Measurements from ENCODE around the gene LEO1.

Gene LEO1

GRCh38 chr15:52002351-52002750 is 30.8 kb upstream of the LEO1 start:
- no peak overlapping the region for H3K4me3 ChIP-seq (ENCODE audit: low read length)
- no peak overlapping the region for H3K9ac ChIP-seq (ENCODE audit: low read depth, low read length)
- H3K27ac ChIP-seq (ENCODE audit: low read depth, low read length) = no peak overlapping the region
- H3K36me3 ChIP-seq (ENCODE audit: insufficient read depth, low read length) = no peaks in the 10 kb centered on the region
- H3K4me1 ChIP-seq (ENCODE audit: insufficient read depth, low read length) = no peaks in the 10 kb centered on the region
- H3K27me3 ChIP-seq (ENCODE audit: insufficient read depth, low read length) = no peaks in the 10 kb centered on the region; the same call in 1 of the 2 replicates
- WGBS = 95% methylated on average over 2 of the region's 2 CpGs
- H3K9me3 ChIP-seq (ENCODE audit: insufficient read depth, low read depth, low read length) = no peaks in the 10 kb centered on the region

DNA sequence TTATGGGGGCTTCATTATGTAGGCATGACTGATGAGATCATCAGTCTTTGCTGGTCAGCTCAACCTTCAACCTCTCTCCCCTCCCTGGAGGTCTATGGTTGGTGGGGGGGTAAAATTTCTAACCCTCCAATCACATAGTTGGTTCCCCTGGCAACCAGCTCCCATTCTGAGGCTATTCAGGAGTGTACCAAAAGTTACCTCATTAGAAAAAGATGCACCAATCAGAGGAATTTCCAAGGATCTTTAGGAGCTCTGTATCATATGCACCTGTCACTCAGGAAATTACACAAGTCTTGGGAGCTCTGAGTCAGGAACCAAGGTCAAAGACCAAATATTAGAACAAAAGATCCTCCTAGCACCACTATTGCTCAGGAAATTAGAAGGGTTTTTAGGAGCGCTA is 21.4 kb upstream of the LEO1 start:
- 100% methylated on average over 1 of the region's 1 CpG for WGBS
- Histone ChIP-seq H3K27me3 (ENCODE audit: insufficient read depth, low read length) (no peaks in the 10 kb centered on the region), H3K9me3 (ENCODE audit: insufficient read depth, low read depth, low read length) (no peaks in the 10 kb centered on the region), H3K4me3 (ENCODE audit: low read length) (no peak overlapping the region), H3K4me1 (ENCODE audit: insufficient read depth, low read length) (no peaks in the 10 kb centered on the region), H3K9ac (ENCODE audit: low read depth, low read length) (no peak overlapping the region), H3K27ac (ENCODE audit: low read depth, low read length) (no peak overlapping the region), H3K36me3 (ENCODE audit: insufficient read depth, low read length) (no peaks in the 10 kb centered on the region)

GRCh38 chr15:51991141-51991540 is 19.6 kb upstream of the LEO1 start:
- WGBS = 94% methylated on average over 2 of the region's 4 CpGs
- H3K27me3 ChIP-seq (ENCODE audit: insufficient read depth, low read length) = no peaks in the 10 kb centered on the region
- H3K27ac ChIP-seq (ENCODE audit: low read depth, low read length) = no peak overlapping the region
- no peaks in the 10 kb centered on the region for H3K36me3 ChIP-seq (ENCODE audit: insufficient read depth, low read length)
- H3K4me3 ChIP-seq (ENCODE audit: low read length) = no peak overlapping the region
- H3K4me1 ChIP-seq (ENCODE audit: insufficient read depth, low read length) = no peaks in the 10 kb centered on the region
- H3K9me3 ChIP-seq (ENCODE audit: insufficient read depth, low read depth, low read length) = no peaks in the 10 kb centered on the region
- H3K9ac ChIP-seq (ENCODE audit: low read depth, low read length) = no peak overlapping the region

- Histone ChIP-seq H3K9ac (ENCODE audit: low read depth, low read length) (no peak overlapping the region), H3K9me3 (ENCODE audit: insufficient read depth, low read depth, low read length) (no peaks in the 10 kb centered on the region), H3K27me3 (ENCODE audit: insufficient read depth, low read length) (no peaks in the 10 kb centered on the region), H3K27ac (ENCODE audit: low read depth, low read length) (no peak overlapping the region), H3K4me3 (ENCODE audit: low read length) (no peak overlapping the region), H3K36me3 (ENCODE audit: insufficient read depth, low read length) (no peaks in the 10 kb centered on the region), H3K4me1 (ENCODE audit: insufficient read depth, low read length) (peaks cover 2% of the 10 kb centered on the region; the same call in 1 of the 2 replicates)
These were observed 11.2 kb upstream of the LEO1 start for GRCh38 chr15:51982770-51983103.

DNA sequence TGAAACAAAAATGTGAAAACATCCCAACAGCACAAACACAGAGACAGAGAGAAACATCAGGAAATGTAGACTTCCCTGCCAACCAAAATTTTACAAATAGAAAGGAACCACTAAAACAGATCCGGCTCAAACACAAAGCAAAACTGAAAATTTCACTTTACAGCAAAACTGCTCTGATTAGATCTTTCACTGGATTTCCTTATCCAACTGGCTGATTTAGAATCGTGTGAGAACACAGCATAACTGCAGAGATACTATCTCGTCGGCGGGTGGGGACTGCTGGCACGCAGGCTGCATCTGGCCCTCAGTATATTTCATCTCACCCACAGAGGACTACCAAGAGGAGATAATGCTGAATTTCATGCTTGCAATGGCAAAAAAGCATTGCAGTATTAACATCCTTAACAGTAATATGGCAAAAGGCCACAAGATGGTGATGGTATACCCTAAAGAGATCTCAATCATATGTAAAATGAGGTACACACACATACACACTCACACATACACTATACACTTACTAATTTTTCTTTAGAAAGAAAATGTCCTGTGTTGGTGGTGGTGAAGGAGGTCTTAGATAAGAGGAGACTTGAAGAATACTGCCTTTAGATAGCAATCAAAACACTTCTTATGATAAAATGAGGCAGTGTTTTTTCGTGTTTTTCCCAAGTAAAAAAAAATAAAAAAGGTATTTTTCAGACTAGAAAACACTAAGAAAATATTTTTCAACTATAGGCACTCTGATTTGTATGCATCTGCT is 10.6 kb upstream of the LEO1 start:
- Histone ChIP-seq H3K4me3 (ENCODE audit: low read length) (no peak overlapping the region), H3K4me1 (ENCODE audit: insufficient read depth, low read length) (peaks cover 2% of the 10 kb centered on the region; the same call in 1 of the 2 replicates), H3K9ac (ENCODE audit: low read depth, low read length) (no peak overlapping the region), H3K27ac (ENCODE audit: low read depth, low read length) (no peak overlapping the region), H3K9me3 (ENCODE audit: insufficient read depth, low read depth, low read length) (no peaks in the 10 kb centered on the region), H3K27me3 (ENCODE audit: insufficient read depth, low read length) (no peaks in the 10 kb centered on the region), H3K36me3 (ENCODE audit: insufficient read depth, low read length) (no peaks in the 10 kb centered on the region)
- WGBS = 89% methylated on average over 6 of the region's 7 CpGs

DNA sequence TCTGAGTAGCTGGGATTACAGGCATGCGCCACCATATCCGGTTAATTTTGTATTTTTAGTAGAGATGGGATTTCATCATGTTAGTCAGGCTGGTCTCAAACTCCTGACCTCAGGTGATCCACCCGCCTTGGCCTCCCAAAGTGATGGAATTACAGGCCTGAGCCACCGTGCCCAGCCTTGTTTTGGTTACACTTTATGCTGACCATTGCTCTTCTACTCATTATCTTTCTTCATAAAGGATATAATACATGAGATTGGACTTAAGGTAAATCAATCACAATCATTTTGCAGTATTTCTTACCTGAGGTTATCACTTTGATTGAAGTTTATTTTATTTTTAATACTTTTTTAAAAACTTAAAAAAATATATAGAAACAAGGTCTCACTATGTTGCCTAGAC is 2.2 kb upstream of the LEO1 start:
- Histone ChIP-seq H3K4me1 (ENCODE audit: insufficient read depth, low read length) (no peaks in the 10 kb centered on the region), H3K36me3 (ENCODE audit: insufficient read depth, low read length) (no peaks in the 10 kb centered on the region), H3K27ac (ENCODE audit: low read depth, low read length) (no peak overlapping the region), H3K9me3 (ENCODE audit: insufficient read depth, low read depth, low read length) (no peaks in the 10 kb centered on the region), H3K27me3 (ENCODE audit: insufficient read depth, low read length) (no peaks in the 10 kb centered on the region), H3K9ac (ENCODE audit: low read depth, low read length) (no peak overlapping the region), H3K4me3 (ENCODE audit: low read length) (no peak overlapping the region)
- 93% methylated on average over 4 of the region's 4 CpGs for WGBS

DNA sequence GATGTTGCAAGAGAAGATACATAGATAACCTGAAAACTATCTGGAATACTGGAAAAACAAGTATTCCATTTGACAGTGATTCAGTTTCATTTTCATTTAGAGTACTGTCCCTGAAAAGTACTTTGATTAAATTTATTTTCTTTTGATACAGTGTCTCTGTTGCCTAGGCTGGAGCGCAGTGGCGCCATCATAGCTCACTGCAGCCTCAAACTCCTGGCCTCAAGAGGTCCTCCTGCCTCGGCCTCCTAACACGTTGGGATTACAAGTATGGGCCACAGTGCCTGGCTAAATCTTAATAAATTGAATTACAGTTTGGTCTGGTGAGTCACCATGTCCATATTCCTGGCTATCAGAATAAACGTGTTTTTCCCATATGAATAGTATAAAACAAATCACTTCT is 1.6 kb upstream of the LEO1 start:
- no peak overlapping the region for H3K27ac ChIP-seq (ENCODE audit: low read depth, low read length)
- H3K27me3 ChIP-seq (ENCODE audit: insufficient read depth, low read length) = no peaks in the 10 kb centered on the region
- WGBS = 72% methylated on average over 4 of the region's 5 CpGs
- H3K9me3 ChIP-seq (ENCODE audit: insufficient read depth, low read depth, low read length) = no peaks in the 10 kb centered on the region
- H3K4me3 ChIP-seq (ENCODE audit: low read length) = no peak overlapping the region
- H3K4me1 ChIP-seq (ENCODE audit: insufficient read depth, low read length) = no peaks in the 10 kb centered on the region
- no peaks in the 10 kb centered on the region for H3K36me3 ChIP-seq (ENCODE audit: insufficient read depth, low read length)
- H3K9ac ChIP-seq (ENCODE audit: low read depth, low read length) = no peak overlapping the region

DNA sequence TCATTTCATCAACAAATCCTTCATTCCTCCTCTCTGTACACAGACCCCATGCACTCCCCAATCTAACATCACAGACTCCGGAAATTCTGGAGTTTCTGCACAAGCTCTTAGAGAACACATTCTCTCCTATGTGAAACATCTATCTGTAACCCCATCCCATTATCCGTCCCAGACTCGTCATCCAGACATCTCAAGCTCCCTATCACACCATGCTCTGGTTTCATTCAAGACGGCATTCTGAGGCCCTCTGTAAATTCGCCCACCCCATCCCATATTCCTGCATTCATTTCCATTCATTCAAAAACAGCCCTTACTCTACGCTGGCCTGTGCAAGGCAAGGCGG is 575 bp downstream of the LEO1 start:
- WGBS = under 1% methylated on average over 7 of the region's 7 CpGs
- Histone ChIP-seq H3K36me3 (ENCODE audit: insufficient read depth, low read length) (peaks cover 4% of the 10 kb centered on the region; the same call in 1 of the 2 replicates), H3K27me3 (ENCODE audit: insufficient read depth, low read length) (no peaks in the 10 kb centered on the region), H3K4me3 (ENCODE audit: low read length) (peak overlapping the region; percentile 93), H3K27ac (ENCODE audit: low read depth, low read length) (peak overlapping the region; percentile 71), H3K9me3 (ENCODE audit: insufficient read depth, low read depth, low read length) (no peaks in the 10 kb centered on the region), H3K4me1 (ENCODE audit: insufficient read depth, low read length) (no peaks in the 10 kb centered on the region), H3K9ac (ENCODE audit: low read depth, low read length) (peak overlapping the region; percentile 92)

- H3K27me3 ChIP-seq (ENCODE audit: insufficient read depth, low read length) = no peaks in the 10 kb centered on the region
- peak overlapping the region; percentile 93 for H3K4me3 ChIP-seq (ENCODE audit: low read length)
- H3K9ac ChIP-seq (ENCODE audit: low read depth, low read length) = peak overlapping the region; percentile 92
- 90% methylated on average over 4 of the region's 4 CpGs for WGBS
- H3K4me1 ChIP-seq (ENCODE audit: insufficient read depth, low read length) = no peaks in the 10 kb centered on the region
- H3K27ac ChIP-seq (ENCODE audit: low read depth, low read length) = no peak overlapping the region
- peaks cover 11% of the 10 kb centered on the region for H3K36me3 ChIP-seq (ENCODE audit: insufficient read depth, low read length)
- no peaks in the 10 kb centered on the region for H3K9me3 ChIP-seq (ENCODE audit: insufficient read depth, low read depth, low read length)
These were observed 1.3 kb downstream of the LEO1 start for GRCh38 chr15:51970132-51970817.

DNA sequence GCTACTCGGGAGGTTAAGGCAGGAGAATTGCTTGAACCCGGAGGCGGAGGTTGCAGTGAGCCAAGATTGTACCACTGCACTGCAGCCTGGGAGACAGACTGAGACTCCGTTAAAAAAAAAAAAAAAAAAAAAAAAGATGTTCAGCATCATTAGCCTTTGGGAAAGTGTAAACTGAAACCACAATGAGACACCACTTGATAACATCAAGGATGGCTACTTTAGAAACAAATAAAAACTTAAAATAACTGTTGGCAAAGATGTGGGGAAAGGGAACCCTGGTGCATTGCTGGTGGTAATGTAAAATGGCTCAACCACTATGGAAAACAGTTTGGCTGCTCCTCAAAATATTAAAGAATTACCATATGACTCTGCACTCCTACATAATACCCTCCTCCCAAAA is 1.9 kb downstream of the LEO1 start:
- no peak overlapping the region for H3K27ac ChIP-seq (ENCODE audit: low read depth, low read length)
- no peak overlapping the region for H3K4me3 ChIP-seq (ENCODE audit: low read length)
- H3K9me3 ChIP-seq (ENCODE audit: insufficient read depth, low read depth, low read length) = no peaks in the 10 kb centered on the region
- peak overlapping the region; percentile 13; the same call in 1 of the 2 replicates for H3K9ac ChIP-seq (ENCODE audit: low read depth, low read length)
- H3K4me1 ChIP-seq (ENCODE audit: insufficient read depth, low read length) = no peaks in the 10 kb centered on the region
- 87% methylated on average over 4 of the region's 4 CpGs for WGBS
- no peaks in the 10 kb centered on the region for H3K27me3 ChIP-seq (ENCODE audit: insufficient read depth, low read length)
- H3K36me3 ChIP-seq (ENCODE audit: insufficient read depth, low read length) = peaks cover 17% of the 10 kb centered on the region

GRCh38 chr15:51967583-51967982 is 4.0 kb downstream of the LEO1 start:
- Histone ChIP-seq H3K9ac (ENCODE audit: low read depth, low read length) (no peak overlapping the region), H3K4me3 (ENCODE audit: low read length) (no peak overlapping the region), H3K27ac (ENCODE audit: low read depth, low read length) (no peak overlapping the region), H3K9me3 (ENCODE audit: insufficient read depth, low read depth, low read length) (no peaks in the 10 kb centered on the region), H3K36me3 (ENCODE audit: insufficient read depth, low read length) (peaks cover 30% of the 10 kb centered on the region), H3K27me3 (ENCODE audit: insufficient read depth, low read length) (no peaks in the 10 kb centered on the region), H3K4me1 (ENCODE audit: insufficient read depth, low read length) (no peaks in the 10 kb centered on the region)
- WGBS = 78% methylated on average over 5 of the region's 6 CpGs
